ENCODE results near the gene HSD17B4. TPM values are rescaled to one million over a fixed set of nuclear protein-coding genes. Genes with fewer than 3 reads are reported as not detected.

Gene HSD17B4
- total and polyA plus RNA-seq, 9 donors = 54.6 to 208 (median 129) TPM

GRCh38 chr5:119406551-119407110 is 45.7 kb upstream of the HSD17B4 start:
- H3K9me3 ChIP-seq = no peaks in the 10 kb centered on the region
- WGBS, 3 donors = 85 to 87% (median 86%) methylated on average over 5 of the region's 5 CpGs
- no peaks in the 10 kb centered on the region for H3K27me3 ChIP-seq
- H3K4me3 ChIP-seq = no peak overlapping the region
- H3K27ac ChIP-seq = no peak overlapping the region
- DNase-seq = no peak
- TF ChIP-seq EP300 (IDR thresholded peaks at IDR 0.05) (no peak), CTCF (IDR thresholded peaks at IDR 0.05) (no peak), POLR2A (IDR thresholded peaks at IDR 0.05) (no peak)
- intact Hi-C loops (cut with DNase I) = loop anchor here in 1 of 4 donors (10.0 kb wide), 1 partner anchor 422 kb away; the partner anchor contains the start of gene DTWD2
- no peaks in the 10 kb centered on the region for H3K4me1 ChIP-seq (ENCODE audit: insufficient read depth)
- H3K36me3 ChIP-seq = no peaks in the 10 kb centered on the region

GRCh38 chr5:119409235-119409815 is 43.0 kb upstream of the HSD17B4 start:
- no peak overlapping the region for H3K4me3 ChIP-seq
- no peak for DNase-seq
- no peaks in the 10 kb centered on the region for H3K4me1 ChIP-seq (ENCODE audit: insufficient read depth)
- no peaks in the 10 kb centered on the region for H3K36me3 ChIP-seq
- no peak overlapping the region for H3K27ac ChIP-seq
- H3K9me3 ChIP-seq = no peaks in the 10 kb centered on the region
- WGBS, 3 donors = 56 to 72% (median 65%) methylated on average over 3 of the region's 3 CpGs
- TF ChIP-seq EP300 (IDR thresholded peaks at IDR 0.05) (no peak), POLR2A (IDR thresholded peaks at IDR 0.05) (no peak), CTCF (IDR thresholded peaks at IDR 0.05) (no peak)
- no peaks in the 10 kb centered on the region for H3K27me3 ChIP-seq
- intact Hi-C loops (cut with DNase I) = loop anchor here in 1 of 4 donors (10.0 kb wide), 1 partner anchor 425 kb away; the partner anchor contains the start of gene DTWD2

GRCh38 chr5:119410448-119411159 is 41.7 kb upstream of the HSD17B4 start:
- no peak overlapping the region for H3K27ac ChIP-seq
- H3K4me3 ChIP-seq = no peak overlapping the region
- no peaks in the 10 kb centered on the region for H3K36me3 ChIP-seq
- H3K27me3 ChIP-seq = no peaks in the 10 kb centered on the region
- no peaks in the 10 kb centered on the region for H3K4me1 ChIP-seq (ENCODE audit: insufficient read depth)
- WGBS, 3 donors = 67 to 77% (median 74%) methylated on average over 4 of the region's 4 CpGs
- TF ChIP-seq CTCF (IDR thresholded peaks at IDR 0.05) (no peak), EP300 (IDR thresholded peaks at IDR 0.05) (no peak), POLR2A (IDR thresholded peaks at IDR 0.05) (no peak)
- no peaks in the 10 kb centered on the region for H3K9me3 ChIP-seq
- intact Hi-C loops (cut with DNase I) = loop anchor here in 2 of 4 donors (5.0 to 10.0 kb wide), 3 partner anchors 73 to 423 kb away; partner anchors contain the start of gene DTWD2 (in 2 of the 2)
- no peak for DNase-seq

GRCh38 chr5:119411361-119412278 is 40.7 kb upstream of the HSD17B4 start:
- intact Hi-C loops (cut with DNase I) = loop anchor here in 3 of 4 donors (1.0 to 10.0 kb wide), 4 partner anchors 74 to 424 kb away; partner anchors contain the start of gene DTWD2 (in 3 of the 3)
- peak; percentile 19 to 60 (median 28) for DNase-seq
- H3K27ac ChIP-seq = peak overlapping the region in 1 of 2 donors; percentile 6
- H3K27me3 ChIP-seq = no peaks in the 10 kb centered on the region
- H3K4me3 ChIP-seq = peak overlapping the region; percentile 45
- no peaks in the 10 kb centered on the region for H3K9me3 ChIP-seq
- no peaks in the 10 kb centered on the region for H3K4me1 ChIP-seq (ENCODE audit: insufficient read depth)
- peak; percentile 80 to 84 (median 82) for TF ChIP-seq CTCF (IDR thresholded peaks at IDR 0.05)
- TF ChIP-seq EP300 (IDR thresholded peaks at IDR 0.05) = no peak
- no peak for TF ChIP-seq POLR2A (IDR thresholded peaks at IDR 0.05)
- WGBS, 3 donors = 5 to 6% (median 6%) methylated on average over 15 of the region's 15 CpGs
- no peaks in the 10 kb centered on the region for H3K36me3 ChIP-seq

Data from ovary (tissue), 9 donors.